Tibial nerve (tissue), 4 donors: ENCODE results near the gene NUP188. TPM values are rescaled to one million over a fixed set of nuclear protein-coding genes. Genes with fewer than 3 reads are reported as not detected.

Experiments
- DNase-seq, 2 donors: peaks; one replicate each; pipeline ENCODE4 v3.0.0-alpha.2; 2019; ENCODE audit warnings: low spot score in 2 of 2
- H3K27ac ChIP-seq, 4 donors: fragments of 200-600 bp; sonication (generic) in 3 of 4; one replicate each; pipeline ENCODE4 v1.5.1; 2017 to 2019; ENCODE audit warnings: mild to moderate bottlenecking in 1 of 4
- H3K27me3 ChIP-seq, 2 donors: fragments of 200-600 bp; sonication (generic) in 1 of 2; one replicate each; pipeline versions ENCODE4 v1.5.1 to v1.6.0; 2017 to 2019
- H3K36me3 ChIP-seq, 3 donors: fragments of 200-600 bp; sonication (generic); one replicate each; pipeline ENCODE4 v1.5.1; 2018 to 2019
- H3K4me1 ChIP-seq, 4 donors: fragments of 200-600 bp; sonication (generic) in 3 of 4; one replicate each; pipeline ENCODE4 v1.5.1; 2017 to 2019
- H3K4me3 ChIP-seq, 4 donors: fragments of 200-600 bp; sonication (generic) in 3 of 4; one replicate each; pipeline ENCODE4 v1.5.1; 2017 to 2019; ENCODE audit warnings: mild to moderate bottlenecking in 1 of 4, moderate library complexity in 1 of 4
- H3K9me3 ChIP-seq, 4 donors: fragments of 200-600 bp; sonication (generic) in 3 of 4; one replicate each; pipeline ENCODE4 v1.5.1; 2017 to 2019
- CTCF ChIP-seq, 5 experiments: fragments of 200-600 bp in 3 of 5; fragments of 450-650 bp in 2 of 5; sonication (generic) in 3 of 5; IDR thresholded peaks; one replicate each; pipeline ENCODE4 v1.5.1; 2016 to 2019; ENCODE audit warnings: antibody characterized with exemption in 5 of 5, mild to moderate bottlenecking in 3 of 5, moderate library complexity in 2 of 5
- EP300 ChIP-seq, 2 donors: sonication (generic); formaldehyde crosslinking; IDR thresholded peaks; one replicate each; pipeline ENCODE4 v1.6.1; 2017; ENCODE audit warnings: antibody characterized with exemption in 2 of 2, mild to moderate bottlenecking in 1 of 2
- POLR2A ChIP-seq, 2 donors: fragments of 450-650 bp; IDR thresholded peaks; one replicate each; pipeline ENCODE4 v1.6.1; 2017; ENCODE audit warnings: antibody characterized with exemption in 2 of 2, mild to moderate bottlenecking in 2 of 2, moderate library complexity in 2 of 2
- WGBS, 2 donors: methylation state at CpG; one replicate each; pipeline ENCODE4 v1.1.5; 2018; 5-methylcytosine and 5-hydroxymethylcytosine counted together
- total RNA-seq, 4 donors: library from RNA; depleted of rRNA; stranded (reverse); fragments of >200 nt; gene quantifications; one replicate each; pipeline ENCODE4 v1.1.0, GENCODE V29; 2016

The NUP188 gene
- total RNA-seq, 4 donors from 2014 or later = 22.9 to 76.5 (median 43.5) TPM

- Histone ChIP-seq H3K9me3 (no peaks in the 10 kb centered on the region), H3K27me3 (no peaks in the 10 kb centered on the region), H3K36me3 (peaks cover 0 to 27% (median 0%) of the 10 kb centered on the region in 3 donors), H3K4me1 (peaks cover 0 to 11% (median 4%) of the 10 kb centered on the region in 4 donors), H3K27ac (no peak overlapping the region), H3K4me3 (no peak overlapping the region)
- 85 to 90% methylated on average over 4 of the region's 4 CpGs for WGBS, 2 donors
- TF ChIP-seq CTCF (IDR thresholded peaks at IDR 0.05) (no peak), EP300 (IDR thresholded peaks at IDR 0.05) (no peak)
- DNase-seq = no peak
Observed at GRCh38 chr9:128929560-128929959, 17.9 kb upstream of the NUP188 start.

GRCh38 chr9:128933731-128934130, 13.8 kb upstream of the NUP188 start:
- DNase-seq = no peak
- 80 to 90% methylated on average over 5 of the region's 5 CpGs for WGBS, 2 donors
- Histone ChIP-seq H3K4me1 (no peaks in the 10 kb centered on the region), H3K4me3 (no peak overlapping the region), H3K36me3 (peaks cover 0 to 52% (median 0%) of the 10 kb centered on the region in 3 donors), H3K27ac (no peak overlapping the region), H3K9me3 (no peaks in the 10 kb centered on the region), H3K27me3 (no peaks in the 10 kb centered on the region)
- TF ChIP-seq POLR2A (IDR thresholded peaks at IDR 0.05) = no peak
- no peak for TF ChIP-seq CTCF (IDR thresholded peaks at IDR 0.05)
- no peak for TF ChIP-seq EP300 (IDR thresholded peaks at IDR 0.05)

GRCh38 chr9:128936171-128936865, 11.2 kb upstream of the NUP188 start:
- peaks cover 0 to 10% (median 0%) of the 10 kb centered on the region in 4 donors for H3K4me1 ChIP-seq
- DNase-seq = no peak
- WGBS, 2 donors = 84 to 86% methylated on average over 11 of the region's 11 CpGs
- H3K27me3 ChIP-seq = no peaks in the 10 kb centered on the region
- H3K9me3 ChIP-seq = no peaks in the 10 kb centered on the region
- H3K4me3 ChIP-seq = no peak overlapping the region
- TF ChIP-seq CTCF (IDR thresholded peaks at IDR 0.05) (no peak), EP300 (IDR thresholded peaks at IDR 0.05) (no peak), POLR2A (IDR thresholded peaks at IDR 0.05) (no peak)
- H3K27ac ChIP-seq = no peak overlapping the region
- peaks cover 0 to 52% (median 0%) of the 10 kb centered on the region in 3 donors for H3K36me3 ChIP-seq

GRCh38 chr9:128937310-128938165, 10.0 kb upstream of the NUP188 start:
- no peaks in the 10 kb centered on the region for H3K9me3 ChIP-seq
- no peak overlapping the region for H3K27ac ChIP-seq
- TF ChIP-seq CTCF (IDR thresholded peaks at IDR 0.05) (no peak), POLR2A (IDR thresholded peaks at IDR 0.05) (no peak), EP300 (IDR thresholded peaks at IDR 0.05) (no peak)
- peaks cover 0 to 64% (median 0%) of the 10 kb centered on the region in 3 donors for H3K36me3 ChIP-seq
- WGBS, 2 donors = 84 to 85% methylated on average over 9 of the region's 9 CpGs
- no peak overlapping the region for H3K4me3 ChIP-seq
- no peaks in the 10 kb centered on the region for H3K27me3 ChIP-seq
- peaks cover 0 to 16% (median 0%) of the 10 kb centered on the region in 4 donors for H3K4me1 ChIP-seq
- no peak for DNase-seq
